ENCODE measurements around the gene ETV3L. TPM values are rescaled to one million over a fixed set of nuclear protein-coding genes. Genes with fewer than 3 reads are reported as not detected.
A peak's percentile ranks its signal among the peaks of the same experiment; 100 is the strongest.

The ETV3L gene
- total RNA-seq, 1 experiment from 2014 or later, result not detected

GRCh38 chr1:157132111-157132510 lies 32.5 kb upstream of the ETV3L start:
- DNase-seq (ENCODE audit: low read depth), result no peak

DNA sequence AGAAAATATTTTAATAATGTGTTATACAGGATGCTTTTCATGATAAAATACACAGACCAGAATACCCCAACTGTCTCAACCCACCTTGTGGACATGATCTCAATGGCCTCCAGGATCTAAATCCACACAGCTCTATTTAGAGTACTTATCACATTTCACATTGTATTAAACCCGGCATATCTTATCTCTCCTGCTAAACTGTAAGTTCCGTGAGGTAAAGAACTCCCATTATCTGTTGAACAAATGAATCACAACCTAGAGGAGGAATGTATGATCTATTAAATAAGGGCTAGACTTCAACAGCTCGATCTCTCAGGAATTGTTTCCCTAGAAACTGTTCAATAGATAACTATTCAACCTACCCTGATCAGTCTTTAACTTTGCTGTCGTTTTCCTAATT lies 31.7 kb upstream of the ETV3L start:
- DNase-seq (ENCODE audit: low read depth), result no peak

DNA sequence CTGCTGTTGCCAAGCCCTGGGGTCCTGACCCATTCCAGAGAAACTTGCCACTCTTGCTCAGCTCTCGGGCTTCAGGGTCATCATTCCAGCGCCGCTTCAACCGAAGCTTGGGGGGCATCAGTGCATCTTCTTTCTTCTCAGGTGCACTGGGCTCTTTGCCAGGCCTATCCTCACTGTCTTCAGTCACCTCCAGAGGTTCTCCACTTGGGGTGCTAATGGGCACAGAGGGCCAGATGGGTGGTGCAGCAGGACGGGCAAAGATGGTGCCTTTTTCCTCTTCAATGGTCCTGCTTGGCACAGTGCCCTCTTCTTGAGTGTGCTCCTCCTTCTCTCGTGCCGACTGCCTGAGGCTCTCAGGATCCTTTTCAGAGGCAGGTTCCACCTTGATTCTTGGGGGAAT lies 25.2 kb upstream of the ETV3L start:
- no peak for DNase-seq (ENCODE audit: low read depth)

GRCh38 chr1:157119448-157119847 lies 19.8 kb upstream of the ETV3L start:
- DNase-seq (ENCODE audit: low read depth), result no peak

DNA sequence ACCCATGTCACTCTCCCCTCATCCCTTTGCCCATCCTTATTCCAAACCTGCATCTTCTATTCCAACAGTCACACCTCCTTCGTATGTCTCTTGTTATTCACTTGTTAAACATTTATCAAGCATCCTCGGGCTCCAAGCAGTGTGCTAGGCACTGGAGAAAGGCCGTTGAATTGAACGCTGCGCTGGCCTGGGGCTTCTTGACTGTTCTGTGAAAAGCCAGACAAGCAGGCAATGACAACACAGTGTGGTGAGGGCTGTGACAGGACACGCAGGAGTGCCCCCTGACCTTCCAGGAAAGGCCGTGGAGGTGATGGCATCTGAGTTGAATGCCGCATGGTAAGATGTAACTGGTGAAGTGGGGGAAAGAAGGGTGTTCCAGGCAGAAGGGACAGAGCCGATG lies 19.4 kb upstream of the ETV3L start:
- no peak for DNase-seq (ENCODE audit: low read depth)

- DNase-seq (ENCODE audit: low read depth), result no peak
These were observed 18.0 kb upstream of the ETV3L start for GRCh38 chr1:157117527-157118057.

DNA sequence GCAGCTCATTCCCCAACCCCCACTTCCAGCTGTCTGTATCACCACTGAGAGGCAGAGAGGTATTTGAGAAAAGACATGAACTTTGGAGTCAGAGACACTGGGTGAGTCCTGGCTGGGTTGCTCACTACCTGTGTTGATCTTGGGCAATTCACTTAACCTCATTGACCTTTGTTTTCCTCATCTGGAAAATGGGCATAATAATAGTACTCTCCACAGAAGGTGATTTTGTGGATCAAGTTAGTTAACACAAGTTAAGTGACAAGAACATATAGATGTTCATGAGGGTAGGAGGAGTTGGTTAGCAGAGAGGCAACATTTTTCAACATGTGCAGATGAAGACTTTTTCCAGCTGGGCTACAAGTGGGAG lies 17.1 kb upstream of the ETV3L start:
- DNase-seq (ENCODE audit: low read depth), result no peak

GRCh38 chr1:157115851-157116736 lies 16.5 kb upstream of the ETV3L start:
- no peak for DNase-seq (ENCODE audit: low read depth)

- DNase-seq (ENCODE audit: low read depth), result no peak
These were observed 15.8 kb upstream of the ETV3L start for GRCh38 chr1:157115429-157115838.

DNA sequence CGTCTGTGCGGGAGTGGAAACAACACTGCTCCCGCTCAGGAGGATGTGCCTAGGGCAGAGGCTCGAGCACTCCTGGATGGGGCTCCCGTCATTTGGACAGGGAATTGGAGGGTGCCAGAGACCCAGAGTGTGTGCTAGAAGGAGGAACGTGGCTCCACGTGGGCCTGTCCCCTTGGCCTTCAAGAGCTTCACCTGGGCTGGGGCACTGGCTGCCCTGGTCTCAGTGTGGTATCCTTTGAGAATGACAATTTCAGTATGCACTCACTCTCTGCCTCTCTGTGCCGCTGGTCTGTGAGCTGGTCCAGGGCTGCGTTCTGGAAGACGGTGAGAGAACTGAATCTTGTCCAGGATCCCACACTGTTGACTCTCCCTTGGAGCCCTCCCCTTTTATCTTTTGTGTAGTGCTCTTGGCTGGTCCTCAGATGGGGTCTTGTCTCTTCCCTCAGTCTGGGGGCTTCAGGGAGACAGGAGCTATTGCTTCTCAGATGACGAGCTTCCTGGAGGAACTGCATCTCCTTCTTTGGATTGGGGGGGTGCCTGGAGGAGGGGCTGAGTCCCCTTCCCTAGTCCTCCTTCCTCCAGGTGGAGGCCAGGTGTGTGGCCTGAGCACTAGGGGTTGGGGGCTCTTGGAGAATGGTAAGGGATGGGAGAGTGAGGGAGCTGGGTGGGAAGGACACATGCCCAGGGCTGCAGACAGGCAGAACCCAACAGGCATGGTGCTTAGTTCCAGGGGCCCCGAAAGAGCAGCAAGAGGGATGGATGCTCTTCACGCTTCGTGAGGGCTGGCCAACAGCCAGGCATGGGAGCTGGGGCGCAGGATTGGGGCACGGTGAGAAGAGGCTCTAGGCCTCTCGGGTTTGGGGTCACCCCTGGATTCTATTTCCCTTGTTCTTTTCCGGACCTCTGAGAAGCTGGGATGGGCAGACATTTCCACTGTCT lies 14.8 kb upstream of the ETV3L start:
- no peak for DNase-seq (ENCODE audit: low read depth)

- DNase-seq (ENCODE audit: low read depth), result no peak
These were observed 14.0 kb upstream of the ETV3L start for GRCh38 chr1:157113631-157114030.

GRCh38 chr1:157113106-157113505 lies 13.5 kb upstream of the ETV3L start:
- DNase-seq (ENCODE audit: low read depth), result no peak

- no peak for DNase-seq (ENCODE audit: low read depth)
These were observed 12.7 kb upstream of the ETV3L start for GRCh38 chr1:157112186-157112867.

DNA sequence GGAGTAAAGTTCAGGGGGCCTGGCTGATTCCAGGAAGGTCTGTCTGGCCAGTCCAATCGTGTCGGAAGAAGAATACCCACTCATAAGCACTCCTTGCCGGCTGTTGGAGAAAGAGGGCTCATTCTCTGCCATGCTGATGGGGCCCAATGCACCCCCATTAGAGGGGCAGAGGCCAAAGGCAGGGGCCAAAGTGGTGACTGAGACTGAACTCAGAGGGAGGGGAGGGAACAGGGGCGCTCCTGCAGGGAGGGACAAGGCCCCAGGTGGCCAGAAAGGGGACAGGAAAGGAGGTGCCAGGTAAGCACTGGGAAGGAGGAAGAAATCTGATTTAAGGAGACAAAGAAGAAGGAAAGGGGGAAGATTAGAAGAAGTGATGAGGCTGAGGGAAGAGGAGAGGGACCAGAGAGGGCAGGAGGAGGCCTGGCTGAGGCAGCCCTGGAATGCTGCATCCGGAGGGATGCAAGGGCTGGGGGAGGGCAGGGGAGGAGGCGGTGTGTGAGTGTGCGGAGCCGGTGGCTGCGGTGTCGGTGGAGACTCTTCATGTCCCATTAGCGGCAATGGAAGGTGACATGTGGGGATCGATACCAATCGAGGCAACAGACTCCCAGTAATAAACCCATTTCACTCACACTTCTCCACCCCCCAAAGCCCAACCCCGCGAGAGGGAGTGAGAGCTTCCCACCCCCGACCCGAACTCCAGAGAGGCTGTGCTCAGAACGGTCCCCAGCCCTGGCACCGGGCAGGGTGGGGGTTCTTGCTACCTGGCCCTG lies 12.0 kb upstream of the ETV3L start:
- no peak for DNase-seq (ENCODE audit: low read depth)

- DNase-seq (ENCODE audit: low read depth), result no peak
These were observed 11.1 kb upstream of the ETV3L start for GRCh38 chr1:157110686-157111085.

DNA sequence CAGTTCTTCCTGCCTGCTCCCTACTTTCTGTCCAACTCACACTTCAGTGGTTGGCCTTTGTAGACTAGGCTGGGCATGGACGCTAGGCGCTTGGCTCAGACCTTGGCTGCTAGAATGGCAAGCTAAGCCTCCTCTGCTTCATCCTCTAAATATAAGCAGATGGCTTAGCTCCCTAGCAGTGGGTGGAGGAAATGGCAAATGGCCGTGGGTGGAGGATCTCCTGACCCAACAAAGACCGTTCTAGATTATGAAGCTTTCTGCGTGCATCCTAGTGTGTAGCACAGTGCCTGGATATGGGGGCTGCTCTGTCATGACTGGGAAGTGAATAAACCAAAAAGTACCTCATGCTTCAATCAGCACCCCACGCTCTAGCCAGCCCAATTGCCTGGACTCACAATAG lies 10.4 kb upstream of the ETV3L start:
- no peak for DNase-seq (ENCODE audit: low read depth)

GRCh38 chr1:157108448-157108847 lies 8.8 kb upstream of the ETV3L start:
- no peak for DNase-seq (ENCODE audit: low read depth)

DNA sequence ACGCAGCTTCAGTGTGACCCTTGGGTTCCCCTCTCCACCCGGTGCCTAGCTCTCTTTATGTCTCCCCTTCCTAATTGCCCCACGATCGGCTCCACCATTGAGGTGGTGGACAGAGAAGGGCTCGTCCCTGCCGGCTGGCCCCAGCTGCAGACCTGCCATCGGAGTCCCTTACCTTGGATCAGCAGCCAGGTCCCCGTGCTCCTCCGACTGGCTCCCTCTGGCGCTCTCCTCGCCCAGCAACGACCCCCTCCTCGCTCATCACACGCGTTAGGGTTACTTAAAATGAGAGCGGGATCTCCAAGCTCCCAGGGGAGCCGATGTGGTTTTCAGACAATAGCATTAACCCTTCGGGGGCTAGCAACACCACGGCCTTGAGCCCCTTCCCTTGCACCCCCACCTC lies 8.1 kb upstream of the ETV3L start:
- no peak for DNase-seq (ENCODE audit: low read depth)

- no peak for DNase-seq (ENCODE audit: low read depth)
These were observed 7.2 kb upstream of the ETV3L start for GRCh38 chr1:157106813-157107189.

DNA sequence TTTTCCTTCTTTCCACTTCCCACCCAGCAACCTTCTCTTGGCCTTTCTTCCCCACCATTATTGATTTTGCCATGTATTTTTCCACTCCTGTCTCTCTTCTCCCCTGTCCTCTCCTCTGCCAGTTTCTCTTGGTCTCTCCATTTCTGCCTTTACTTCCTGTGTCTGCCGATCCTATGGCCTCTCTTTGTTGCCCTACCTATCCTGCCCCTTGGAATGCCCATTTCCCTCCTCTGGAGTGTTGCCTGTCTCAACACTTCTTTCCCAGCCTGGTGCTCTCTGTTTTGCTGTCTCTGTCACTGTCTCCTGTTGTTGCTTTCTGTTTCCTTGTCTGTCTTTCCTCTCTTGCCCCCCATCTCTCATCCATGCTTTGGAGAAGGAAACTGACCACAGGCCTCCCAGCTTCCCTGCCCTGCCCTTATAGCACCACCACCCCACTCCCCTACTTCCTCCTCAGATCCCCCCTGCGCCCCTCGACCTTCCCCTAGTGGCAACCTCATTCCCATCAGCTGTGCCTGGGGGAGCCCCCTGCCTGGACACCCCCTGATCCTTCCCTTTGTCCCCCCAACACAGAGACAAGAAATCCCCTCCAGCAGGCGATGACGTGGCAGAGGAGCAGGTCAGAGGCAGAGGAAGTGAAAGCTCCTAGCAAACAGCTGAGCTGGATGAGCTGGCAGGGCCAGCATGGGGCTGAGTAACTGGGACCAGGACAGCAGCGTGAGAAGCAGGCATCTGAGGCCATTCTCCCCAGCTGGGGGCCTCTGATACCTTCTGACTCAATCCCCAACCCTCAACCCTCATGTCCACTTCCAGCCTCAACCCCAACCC lies 6.6 kb upstream of the ETV3L start:
- peak; percentile 95 for DNase-seq (ENCODE audit: low read depth)
